ENCODE results near the gene MPC2.

GRCh38 chr1:167915569-167915968 is 21.3 kb downstream of the MPC2 start:
- TF ChIP-seq POLR2A (IDR thresholded peaks at IDR 0.05) (no peak), CTCF (IDR thresholded peaks at IDR 0.05 in 4 of 5, conservative IDR thresholded peaks at IDR 0.05 in 1 of 5) (no peak)

Data from gastrocnemius medialis (tissue), 4 donors.